K562 (cell line): ENCODE results near the gene KLHL22. TPM values are rescaled to one million over a fixed set of nuclear protein-coding genes. Genes with fewer than 3 reads are reported as not detected.

ENCODE experiments used
- AFF1 ChIP-seq, 2 experiments: fragments of 450-650 bp; IDR thresholded peaks; 2 replicates each; pipeline ENCODE4 v1.6.1; 2018; ENCODE audit warnings: mild to moderate bottlenecking in 2 of 2, low read depth in 1 of 2; ENCODE audit not compliant: partially characterized antibody in 2 of 2
- ARID3B ChIP-seq: fragments of 250-450 bp; sonication (Bioruptor Pico); IDR thresholded peaks from 2 replicates; pipeline ENCODE4 v1.4.0; 2020; ENCODE audit warnings: borderline replicate concordance
- FUS ChIP-seq: fragments of 200-400 bp; formaldehyde crosslinking; optimal IDR thresholded peaks from 2 replicates; pipeline ENCODE3; 2017; ENCODE audit warnings: low read depth, low read length
- KAT2B ChIP-seq: IDR thresholded peaks from one replicate; pipeline ENCODE4 v1.6.1; 2012; ENCODE audit warnings: low read depth, mild to moderate bottlenecking, control low read depth, inconsistent platforms, low read length, moderate library complexity
- KLF16 ChIP-seq: IDR thresholded peaks from 2 replicates; pipeline ENCODE4 v1.6.1; 2016; ENCODE audit warnings: antibody characterized with exemption
- MAZ ChIP-seq, 2 experiments: fragments of 450-650 bp in 1 of 2; sonication (generic) in 1 of 2; formaldehyde crosslinking; IDR thresholded peaks in 1 of 2; conservative IDR thresholded peaks in 1 of 2; 2 replicates each; pipeline versions ENCODE4 v1.4.0 to v1.5.0; 2020; ENCODE audit warnings: mild to moderate bottlenecking in 1 of 2, missing genetic modification reagents in 1 of 2
- MTF1 ChIP-seq: fragments of 250-450 bp; sonication (Bioruptor Pico); IDR thresholded peaks from 2 replicates; pipeline ENCODE4 v1.9.0; 2021; ENCODE audit warnings: moderate library complexity, mild to moderate bottlenecking, inconsistent platforms, borderline replicate concordance
- MXI1 ChIP-seq: IDR thresholded peaks from 2 replicates; pipeline ENCODE4 v1.6.1; 2011; ENCODE audit warnings: low read depth, mild to moderate bottlenecking, improper control_type of control experiment, low read length
- MYC ChIP-seq, 2 experiments: fragments of 250-450 bp in 1 of 2; sonication (Bioruptor Pico) in 1 of 2; IDR thresholded peaks; 2 replicates each; pipeline versions ENCODE4 v1.5.1 to v1.6.1; 2012 to 2021; ENCODE audit warnings: low read depth in 2 of 2, borderline replicate concordance in 1 of 2, improper control_type of control experiment in 1 of 2, low read length in 1 of 2, mild to moderate bottlenecking in 1 of 2, moderate library complexity in 1 of 2
- NRF1 ChIP-seq, 2 experiments: fragments of 450-650 bp; IDR thresholded peaks in 1 of 2; conservative IDR thresholded peaks in 1 of 2; 2 replicates each; pipeline ENCODE4 v1.6.1; 2014; ENCODE audit warnings: mild to moderate bottlenecking in 2 of 2
- PCBP1 ChIP-seq: fragments of 200-400 bp; formaldehyde crosslinking; IDR thresholded peaks from 2 replicates; pipeline ENCODE4 v1.6.1; 2018; ENCODE audit warnings: mild to moderate bottlenecking, low read depth, low read length; ENCODE audit not compliant: poor library complexity, severe bottlenecking
- SMARCE1 ChIP-seq: fragments of 450-650 bp; IDR thresholded peaks from 2 replicates; pipeline ENCODE4 v1.7.1; 2016; ENCODE audit warnings: mild to moderate bottlenecking
- SRF ChIP-seq, 2 experiments: fragments of 250-450, 450-650 bp in 1 of 2; sonication (Bioruptor Pico) in 1 of 2; sonication (generic) in 1 of 2; formaldehyde crosslinking; IDR thresholded peaks; 2 replicates each; pipeline versions ENCODE4 v1.5.0 to v1.5.1; 2020 to 2022; ENCODE audit warnings: mild to moderate bottlenecking in 1 of 2, missing genetic modification reagents in 1 of 2
- TBL1XR1 ChIP-seq, 2 experiments: IDR thresholded peaks; 2 replicates each; pipeline ENCODE4 v1.6.1; 2012; ENCODE audit warnings: improper control_type of control experiment in 2 of 2, low read length in 2 of 2, mild to moderate bottlenecking in 1 of 2
- TEAD1 ChIP-seq, 2 experiments: fragments of 450-650 bp in 1 of 2; sonication (generic) in 1 of 2; formaldehyde crosslinking; IDR thresholded peaks; 2 replicates each; pipeline versions ENCODE4 v1.4.0 to v1.8.0; 2020 to 2022; ENCODE audit warnings: mild to moderate bottlenecking in 2 of 2, missing genetic modification reagents in 1 of 2
- ZNF212 ChIP-seq: fragments of 450-650 bp; formaldehyde crosslinking; IDR thresholded peaks from 2 replicates; pipeline ENCODE4 v1.4.0; 2020; ENCODE audit warnings: mild to moderate bottlenecking
- ZNF316 ChIP-seq: fragments of 450-650 bp; IDR thresholded peaks from 2 replicates; pipeline ENCODE4 v1.6.1; 2016
- ZNF431 ChIP-seq: sonication (generic); formaldehyde crosslinking; IDR thresholded peaks from 2 replicates; pipeline ENCODE4 v1.8.0; 2022; ENCODE audit warnings: mild to moderate bottlenecking, missing genetic modification reagents
- ZNF583 ChIP-seq: fragments of 250-450 bp; sonication (Bioruptor Pico); IDR thresholded peaks from 2 replicates; pipeline ENCODE4 v1.4.0; 2020
- ZNF668 ChIP-seq: fragments of 250-450 bp; sonication (Bioruptor Pico); IDR thresholded peaks from 2 replicates; pipeline ENCODE4 v1.8.0; 2022; ENCODE audit warnings: mild to moderate bottlenecking, inconsistent platforms
- polyA plus RNA-seq, 8 experiments: library from polyadenylated mRNA; depleted of rRNA in 4 of 8; stranded (reverse) in 5 of 8; unstranded in 3 of 8; fragments of >200 nt; fragmentation: Nextera tagmentation in 2 of 8; fragmentation: Illumina TruSeq in 1 of 8; extraction: Ambion mirVana in 2 of 8; extraction: Trizol in 1 of 8; gene quantifications; 2 replicates each; pipeline versions ENCODE4 v1.2.1 to v1.2.3, GENCODE V29; 2011 to 2014; ENCODE audit warnings: inconsistent platforms in 1 of 8, missing spikeins in 1 of 8
- total RNA-seq, 7 experiments: library from RNA; depleted of rRNA in 6 of 7; stranded (reverse); fragments of >200 nt in 6 of 7; fragmentation: Illumina TruSeq in 2 of 7; extraction: Trizol in 2 of 7; gene quantifications; 2 replicates each; pipeline versions ENCODE4 v1.2.1 to v1.2.3, GENCODE V29; 2011 to 2021; ENCODE audit warnings: low replicate concordance in 1 of 7
- TF ChIP-seq, protein P1 (sequence below): fragments of 250-450 bp; sonication (Bioruptor Pico); IDR thresholded peaks from 2 replicates; pipeline ENCODE4 v1.4.0; 2020; ENCODE audit warnings: mild to moderate bottlenecking, moderate library complexity

Gene KLHL22
- total and polyA plus RNA-seq, 9 of the 15 experiments (the other 6 are each of a cell fraction or from before 2014, with no cell fraction given), result 1.3 to 25.6 (median 15.2) TPM

DNA sequence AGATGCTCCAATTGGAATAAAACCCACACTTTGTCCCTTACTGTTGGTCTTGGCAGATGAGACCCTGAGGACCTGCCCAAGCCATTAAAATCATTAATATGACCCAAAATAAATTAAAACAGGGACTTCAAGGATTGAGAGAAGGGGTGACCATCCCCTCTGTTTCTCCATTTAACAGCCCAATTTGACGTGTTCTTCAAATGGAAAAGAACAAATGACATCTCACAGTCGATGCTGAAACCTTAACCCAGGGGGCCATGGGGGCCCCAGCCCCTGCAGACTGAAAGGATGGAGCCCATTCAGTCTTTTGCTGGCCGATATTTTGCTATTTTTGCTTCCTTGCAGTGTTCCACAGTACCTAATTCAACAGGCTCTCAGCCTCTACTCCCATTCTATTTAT, 81.1 kb downstream of the KLHL22 start (continued):
- no peak for TF ChIP-seq AFF1 (IDR thresholded peaks at IDR 0.05; ENCODE audit: low read depth in 1 of 2, partially characterized antibody in 2 of 2)
- peak; percentile 38; the same call in 1 of the 2 replicates for TF ChIP-seq ZNF431
- no peak for TF ChIP-seq MYC (IDR thresholded peaks at IDR 0.05; ENCODE audit: low read depth, low read length)
- TF ChIP-seq MYC (CRISPR knock-in tag; IDR thresholded peaks at IDR 0.05; ENCODE audit: borderline replicate concordance, low read depth), result no peak
- TF ChIP-seq SRF (CRISPR knock-in tag; IDR thresholded peaks at IDR 0.05), result no peak
- TF ChIP-seq KLF16, result no peak
- no peak for TF ChIP-seq ZNF212 (CRISPR knock-in tag)
- TF ChIP-seq MXI1, result no peak
- no peak for TF ChIP-seq KAT2B
- no peak for TF ChIP-seq PCBP1
- TF ChIP-seq TBL1XR1 (IDR thresholded peaks at IDR 0.05; ENCODE audit: low read length in 2 of 2), result no peak
- TF ChIP-seq ZNF668, result 0 out of 2 replicates have a peak, but pooled peaks have one; percentile 35
- TF ChIP-seq MAZ (CRISPR knock-in tag; conservative IDR thresholded peaks at IDR 0.05 in 1 of 2, IDR thresholded peaks at IDR 0.05 in 1 of 2), result no peak
- TF ChIP-seq FUS, result no peak
- TF ChIP-seq SMARCE1, result no peak
- no peak for TF ChIP-seq ZNF583 (CRISPR knock-in tag)
- TF ChIP-seq ARID3B, result no peak
- TF ChIP-seq, protein P1, sequence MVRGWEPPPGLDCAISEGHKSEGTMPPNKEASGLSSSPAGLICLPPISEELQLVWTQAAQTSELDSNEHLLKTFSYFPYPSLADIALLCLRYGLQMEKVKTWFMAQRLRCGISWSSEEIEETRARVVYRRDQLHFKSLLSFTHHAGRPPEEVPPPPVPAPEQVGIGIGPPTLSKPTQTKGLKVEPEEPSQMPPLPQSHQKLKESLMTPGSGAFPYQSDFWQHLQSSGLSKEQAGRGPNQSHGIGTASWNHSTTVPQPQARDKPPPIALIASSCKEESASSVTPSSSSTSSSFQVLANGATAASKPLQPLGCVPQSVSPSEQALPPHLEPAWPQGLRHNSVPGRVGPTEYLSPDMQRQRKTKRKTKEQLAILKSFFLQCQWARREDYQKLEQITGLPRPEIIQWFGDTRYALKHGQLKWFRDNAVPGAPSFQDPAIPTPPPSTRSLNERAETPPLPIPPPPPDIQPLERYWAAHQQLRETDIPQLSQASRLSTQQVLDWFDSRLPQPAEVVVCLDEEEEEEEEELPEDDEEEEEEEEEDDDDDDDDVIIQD, result 0 out of 2 replicates have a peak, but pooled peaks have one; percentile 26
- no peak for TF ChIP-seq NRF1 (conservative IDR thresholded peaks at IDR 0.05 in 1 of 2, IDR thresholded peaks at IDR 0.05 in 1 of 2)
- TF ChIP-seq ZNF316, result no peak
- TF ChIP-seq MTF1 (CRISPR knock-in tag), result no peak
- TF ChIP-seq TEAD1 (CRISPR knock-in tag; IDR thresholded peaks at IDR 0.05), result no peak
